IMR-90 (cell line): Measurements from ENCODE around the gene TUSC2. TPM values are rescaled to one million over a fixed set of nuclear protein-coding genes. Genes with fewer than 3 reads are reported as not detected.

Experiments
- ATAC-seq: fragments of 200-7000 bp; cut with Tn5 transposase; 2 replicates; pipeline ENCODE4 v1.9.1; 2020; ENCODE audit warnings: low read depth, mild to moderate bottlenecking, moderate library complexity
- BruUV-seq: library from RNA; stranded (reverse); fragments of 400-500 nt; replicated peaks from 2 replicates; lab custom pipeline; 2021; lab: Mats Ljungman, UMichigan
- CTCF ChIA-PET: fragments of 300-600 bp; formaldehyde crosslinking; extraction: SDS; loops from one replicate; lab custom pipeline; 2021; ENCODE audit warnings: antibody characterized with exemption; lab: Yijun Ruan, JAX
- POLR2A ChIA-PET: fragments of 300-600 bp; sonication (Branson Sonifier 250); formaldehyde crosslinking; loops from one replicate; lab custom pipeline; 2022; ENCODE audit warnings: antibody characterized with exemption; ENCODE audit not compliant: unreplicated experiment; lab: Charles Lee
- DNase-seq: peaks from one replicate; pipeline ENCODE4 v3.0.0; 2013
- H2AFZ ChIP-seq: replicated peaks from 2 replicates; pipeline ENCODE3; 2013; ENCODE audit warnings: low read length, mild to moderate bottlenecking; ENCODE audit not compliant: poor library complexity
- H2AK5ac ChIP-seq: 2 replicates; pipeline ENCODE4 v1.6.1; 2013; ENCODE audit warnings: low read depth, low read length, inconsistent platforms
- H2AK9ac ChIP-seq: replicated peaks from 2 replicates; pipeline ENCODE3; 2013; ENCODE audit warnings: mild to moderate bottlenecking, low read depth, low read length, moderate library complexity; ENCODE audit not compliant: poor library complexity
- H2BK120ac ChIP-seq: 2 replicates; pipeline ENCODE4 v1.6.1; 2013; ENCODE audit warnings: low read depth, low read length, inconsistent platforms
- H2BK15ac ChIP-seq: 3 replicates; pipeline ENCODE4 v1.6.1; 2013; ENCODE audit warnings: low read depth, low read length, inconsistent platforms
- H2BK20ac ChIP-seq: 2 replicates; pipeline ENCODE4 v1.6.1; 2013; ENCODE audit warnings: low read depth, mild to moderate bottlenecking, inconsistent platforms, low read length, moderate library complexity
- H2BK5ac ChIP-seq: 2 replicates; pipeline ENCODE4 v1.6.1; 2013; ENCODE audit warnings: mild to moderate bottlenecking, low read depth, low read length, inconsistent platforms; ENCODE audit not compliant: poor library complexity, severe bottlenecking
- H3K14ac ChIP-seq: replicated peaks from 2 replicates; pipeline ENCODE4 v1.6.1; 2013; ENCODE audit warnings: low read depth, low read length, inconsistent platforms
- H3K18ac ChIP-seq: 2 replicates; pipeline ENCODE4 v1.6.1; 2013; ENCODE audit warnings: low read depth, low read length, control low read depth
- H3K23ac ChIP-seq: 2 replicates; pipeline ENCODE4 v1.6.1; 2013; ENCODE audit warnings: low read depth, low read length, inconsistent platforms
- H3K27ac ChIP-seq: 2 replicates; pipeline ENCODE4 v1.5.1; 2013; ENCODE audit warnings: mild to moderate bottlenecking, control low read depth, low read length; ENCODE audit not compliant: insufficient read depth
- H3K27me3 ChIP-seq: 2 replicates; pipeline ENCODE4 v1.6.1; 2013; ENCODE audit warnings: low read length; ENCODE audit not compliant: control insufficient read depth, insufficient read depth
- H3K36me3 ChIP-seq: 2 replicates; pipeline ENCODE4 v1.6.1; 2013; ENCODE audit warnings: low read length, mixed read lengths; ENCODE audit not compliant: control insufficient read depth, insufficient read depth
- H3K4ac ChIP-seq: 2 replicates; pipeline ENCODE4 v1.6.1; 2013; ENCODE audit warnings: low read depth, low read length, inconsistent platforms
- H3K4me1 ChIP-seq: 2 replicates; pipeline ENCODE4 v1.6.1; 2013; ENCODE audit warnings: low read length, mixed read lengths; ENCODE audit not compliant: control insufficient read depth, insufficient read depth
- H3K4me2 ChIP-seq: 2 replicates; pipeline ENCODE4 v1.6.1; 2013; ENCODE audit warnings: low read depth, mild to moderate bottlenecking, control low read depth, low read length, moderate library complexity
- H3K4me3 ChIP-seq: 2 replicates; pipeline ENCODE4 v1.5.1; 2013; ENCODE audit warnings: low read depth, mild to moderate bottlenecking, control low read depth, low read length, moderate library complexity; ENCODE audit not compliant: insufficient read depth
- H3K56ac ChIP-seq: 2 replicates; pipeline ENCODE4 v1.6.1; 2013; ENCODE audit warnings: low read length, inconsistent platforms; ENCODE audit not compliant: insufficient read depth; ENCODE audit errors: extremely low read depth
- H3K79me1 ChIP-seq, 2 experiments: 2 replicates each; pipeline ENCODE4 v1.6.1; 2013; ENCODE audit warnings: low read length in 2 of 2, inconsistent platforms in 1 of 2, low read depth in 1 of 2
- H3K9ac ChIP-seq: 2 replicates; pipeline ENCODE4 v1.6.1; 2013; ENCODE audit warnings: low read depth, low read length, control low read depth
- H3K9me1 ChIP-seq: 2 replicates; pipeline ENCODE4 v1.6.1; 2013; ENCODE audit warnings: low read length, inconsistent platforms; ENCODE audit not compliant: insufficient read depth
- H3K9me3 ChIP-seq: 2 replicates; pipeline ENCODE4 v1.6.1; 2013; ENCODE audit warnings: low read length; ENCODE audit not compliant: control insufficient read depth, insufficient read depth
- H4K20me1 ChIP-seq: 2 replicates; pipeline ENCODE4 v1.6.1; 2013; ENCODE audit warnings: low read length, inconsistent platforms; ENCODE audit not compliant: insufficient read depth
- H4K5ac ChIP-seq: 2 replicates; pipeline ENCODE4 v1.6.1; 2013; ENCODE audit warnings: mild to moderate bottlenecking, low read depth, low read length, control low read depth
- H4K8ac ChIP-seq, 2 experiments: 2 replicates each; pipeline ENCODE4 v1.6.1; 2013; ENCODE audit warnings: low read depth in 2 of 2, low read length in 2 of 2, control low read depth in 1 of 2, inconsistent platforms in 1 of 2
- H4K91ac ChIP-seq: 2 replicates; pipeline ENCODE4 v1.6.1; 2013; ENCODE audit warnings: low read depth, low read length, inconsistent platforms; ENCODE audit not compliant: insufficient read depth
- CHD1 ChIP-seq: IDR thresholded peaks from 2 replicates; pipeline ENCODE4 v1.6.1; 2012; ENCODE audit warnings: low read depth, low read length, improper control_type of control experiment
- ELK1 ChIP-seq: fragments of 150-350 bp; IDR thresholded peaks from 2 replicates; pipeline ENCODE4 v1.6.1; 2016; ENCODE audit warnings: low read depth, mild to moderate bottlenecking, low read length, moderate library complexity, borderline replicate concordance
- FOS ChIP-seq: fragments of 150-350 bp; IDR thresholded peaks from 2 replicates; pipeline ENCODE4 v1.6.1; 2016; ENCODE audit warnings: low read depth, low read length
- MAZ ChIP-seq: IDR thresholded peaks from 2 replicates; pipeline ENCODE4 v1.6.1; 2012; ENCODE audit warnings: low read depth, mild to moderate bottlenecking, low read length, improper control_type of control experiment, moderate library complexity, borderline replicate concordance
- MXI1 ChIP-seq: IDR thresholded peaks from 2 replicates; pipeline ENCODE4 v1.6.1; 2012; ENCODE audit warnings: low read depth, mild to moderate bottlenecking, low read length, moderate library complexity, borderline replicate concordance
- NFE2L2 ChIP-seq: fragments of 150-350 bp; IDR thresholded peaks from 2 replicates; pipeline ENCODE4 v1.6.1; 2016; ENCODE audit warnings: low read depth, mild to moderate bottlenecking, low read length
- POLR2A ChIP-seq: IDR thresholded peaks from 2 replicates; pipeline ENCODE4 v1.6.1; 2012; ENCODE audit warnings: mild to moderate bottlenecking, low read depth, low read length
- RAD21 ChIP-seq: IDR thresholded peaks from 2 replicates; pipeline ENCODE4 v1.6.1; 2012; ENCODE audit warnings: low read length, improper control_type of control experiment
- RFX5 ChIP-seq: IDR thresholded peaks from 2 replicates; pipeline ENCODE4 v1.8.0; 2012; ENCODE audit warnings: low read depth, mild to moderate bottlenecking, low read length, moderate library complexity
- SMC3 ChIP-seq: fragments of 150-350 bp; IDR thresholded peaks from 2 replicates; pipeline ENCODE4 v1.6.1; 2016; ENCODE audit warnings: low read depth, mild to moderate bottlenecking, antibody characterized with exemption, low read length, moderate library complexity
- WGBS, 2 experiments: methylation state at CpG; one replicate each; pipeline versions ENCODE4 v1.1.5 to v1.1.7; 2013; ENCODE audit warnings: missing lambda C conversion rate in 2 of 2; ENCODE audit not compliant: insufficient read length in 1 of 2; ENCODE audit errors: extremely low coverage in 2 of 2; 5-methylcytosine and 5-hydroxymethylcytosine counted together
- dilution Hi-C: fragments of 300-500 bp; cut with HindIII; formaldehyde crosslinking; loops from one replicate; pipeline ENCODE4 v1.14.3; 2018; ENCODE audit warnings: low sequenced_read_pairs; ENCODE audit not compliant: unreplicated experiment
- in situ Hi-C: fragments of 300-500 bp; cut with MboI; formaldehyde crosslinking; loops from 3 replicates; pipeline ENCODE4 v1.14.3; 2019; ENCODE audit warnings: low sequenced_read_pairs, inconsistent platforms, mixed read lengths
- intact Hi-C: fragments of 100-400 bp; cut with micrococcal nuclease; formaldehyde crosslinking; loops from 2 replicates; pipeline ENCODE4 v1.10.0; 2022
- polyA plus RNA-seq, 3 experiments: library from polyadenylated mRNA; depleted of rRNA; stranded (reverse); fragments of >200 nt; gene quantifications; 2 replicates each; pipeline ENCODE4 v1.2.3, GENCODE V29; 2012; ENCODE audit warnings: low replicate concordance in 1 of 3
- total RNA-seq: library from RNA; depleted of rRNA; stranded (reverse); fragments of >200 nt; gene quantifications from 2 replicates; pipeline ENCODE4 v1.2.3, GENCODE V29; 2012
- TF ChIP-seq, protein P1 (sequence below): fragments of 150-350 bp; IDR thresholded peaks from 2 replicates; pipeline ENCODE4 v1.6.1; 2017; ENCODE audit warnings: mild to moderate bottlenecking, antibody characterized with exemption, low read length, low read depth

TUSC2 gene
- total and polyA plus RNA-seq, 2 of the 4 experiments (the other 2 are of a cell fraction), result 13.4 to 24.0 TPM

GRCh38 chr3:50351323-50351697, 23.3 kb upstream of the TUSC2 start:
- Histone ChIP-seq H4K8ac (peak overlapping the region; percentile 72 to 76), H3K18ac (no peak overlapping the region), H2BK5ac (no peak overlapping the region), H3K4me2 (peak overlapping the region; percentile 91), H3K27ac (no peak overlapping the region; the same call in 1 of the 2 replicates), H2BK20ac (no peak overlapping the region), H3K79me1 (peaks cover 23 to 54% of the 10 kb centered on the region in 2 experiments), H3K9me1 (peaks cover 10% of the 10 kb centered on the region; the same call in 1 of the 2 replicates), H3K27me3 (no peaks in the 10 kb centered on the region), H4K5ac (peak overlapping the region; percentile 17; the same call in 1 of the 2 replicates), H3K9ac (peak overlapping the region; percentile 32; the same call in 1 of the 2 replicates), H2AK5ac (peak overlapping the region; percentile 72), H3K36me3 (peaks cover 37% of the 10 kb centered on the region), H3K4me3 (peak overlapping the region; percentile 73), H2AK9ac (peak overlapping the region; percentile 46), H3K9me3 (no peaks in the 10 kb centered on the region), H2BK120ac (no peak overlapping the region), H2BK15ac (no peak overlapping the region), H4K91ac (peak overlapping the region; percentile 19; the same call in 1 of the 2 replicates), H3K4ac (peak overlapping the region; percentile 46), H3K14ac (peak overlapping the region; percentile 43; the same call in 1 of the 2 replicates), H3K56ac (no peak overlapping the region), H4K20me1 (peaks cover 29% of the 10 kb centered on the region), H2AFZ (peak overlapping the region; percentile 93), H3K23ac (no peak overlapping the region), H3K4me1 (peaks cover 17% of the 10 kb centered on the region)
- dilution Hi-C loops, result no loop called here
- in situ Hi-C loops, result no loop called here
- intact Hi-C loops, result no loop called here
- BruUV-seq, result no TSS peak
- ChIA-PET CTCF (no interaction called here), POLR2A (no interaction called here)
- DNase-seq, result no peak
- no peak for ATAC-seq
- TF ChIP-seq CHD1, result no peak
- no peak for TF ChIP-seq RAD21
- no peak for TF ChIP-seq SMC3
- no peak for TF ChIP-seq POLR2A
- no peak for TF ChIP-seq MXI1
- TF ChIP-seq ELK1, result no peak
- TF ChIP-seq MAZ, result no peak
- TF ChIP-seq FOS, result no peak
- TF ChIP-seq RFX5, result no peak
- no peak for TF ChIP-seq NFE2L2
- TF ChIP-seq, protein P1, sequence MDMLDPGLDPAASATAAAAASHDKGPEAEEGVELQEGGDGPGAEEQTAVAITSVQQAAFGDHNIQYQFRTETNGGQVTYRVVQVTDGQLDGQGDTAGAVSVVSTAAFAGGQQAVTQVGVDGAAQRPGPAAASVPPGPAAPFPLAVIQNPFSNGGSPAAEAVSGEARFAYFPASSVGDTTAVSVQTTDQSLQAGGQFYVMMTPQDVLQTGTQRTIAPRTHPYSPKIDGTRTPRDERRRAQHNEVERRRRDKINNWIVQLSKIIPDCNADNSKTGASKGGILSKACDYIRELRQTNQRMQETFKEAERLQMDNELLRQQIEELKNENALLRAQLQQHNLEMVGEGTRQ, result no peak
- 59% methylated on average over 8 of the region's 11 CpGs; no CpG with 5 or more reads in 1 of the 2 experiments for WGBS, 2 experiments
